Adrenal gland (tissue), 12 donors: ENCODE results near the gene ZC3H12D. TPM values are rescaled to one million over a fixed set of nuclear protein-coding genes. Genes with fewer than 3 reads are reported as not detected.
A peak's percentile ranks its signal among the peaks of the same experiment; 100 is the strongest.

Experiments used
- DNase-seq, 7 donors: peaks; one replicate each; pipeline ENCODE4 v3.0.0-alpha.2; 2019 to 2020
- H3K27ac ChIP-seq, 5 donors: fragments of 200-600 bp; sonication (generic) in 4 of 5; 1 replicate in 3 of 5; 2 replicates in 2 of 5; pipeline versions ENCODE4 v1.5.1 to v1.8.0; 2016 to 2020; ENCODE audit warnings: mild to moderate bottlenecking in 1 of 5
- H3K27me3 ChIP-seq: fragments of 200-600 bp; 2 replicates; pipeline ENCODE4 v1.8.0; 2021
- H3K36me3 ChIP-seq, 2 donors: fragments of 200-600 bp; replicated peaks in 1 of 2; 1 replicate in 1 of 2; 2 replicates in 1 of 2; pipeline versions ENCODE4 v1.5.1 to v1.8.0; 2018 to 2022
- H3K4me1 ChIP-seq, 2 donors: fragments of 200-600 bp; replicated peaks in 1 of 2; 1 replicate in 1 of 2; 2 replicates in 1 of 2; pipeline versions ENCODE4 v1.5.1 to v1.8.0; 2018 to 2021
- H3K4me3 ChIP-seq, 4 donors: fragments of 200-600 bp; sonication (generic) in 3 of 4; one replicate each; pipeline ENCODE4 v1.5.1; 2016 to 2018
- H3K9me3 ChIP-seq, 3 donors: fragments of 200-600 bp; sonication (generic) in 1 of 3; replicated peaks in 1 of 3; 1 replicate in 2 of 3; 2 replicates in 1 of 3; pipeline versions ENCODE4 v1.5.1 to v1.8.0; 2016 to 2021
- CTCF ChIP-seq, 6 experiments: fragments of 450-650 bp in 4 of 6; fragments of 200-600 bp in 2 of 6; sonication (generic) in 1 of 6; IDR thresholded peaks; 1 replicate in 5 of 6; 2 replicates in 1 of 6; pipeline versions ENCODE4 v1.5.1 to v1.8.0; 2016 to 2021; ENCODE audit warnings: antibody characterized with exemption in 6 of 6, mild to moderate bottlenecking in 2 of 6, moderate library complexity in 1 of 6
- POLR2A ChIP-seq, 2 donors: fragments of 450-650 bp; IDR thresholded peaks; one replicate each; pipeline ENCODE4 v1.6.1; 2017; ENCODE audit warnings: antibody characterized with exemption in 2 of 2, mild to moderate bottlenecking in 2 of 2, moderate library complexity in 1 of 2
- WGBS, 4 donors: extraction: QIAGEN DNeasy Blood & Tissue Kit in 2 of 4; methylation state at CpG; one replicate each; pipeline versions ENCODE4 v1.1.5 to v1.1.7; 2013 to 2017; 5-methylcytosine and 5-hydroxymethylcytosine counted together
- intact Hi-C, 2 donors: fragments of 100-400 bp; cut with DNase I; formaldehyde crosslinking; loops; one replicate each; pipeline versions ENCODE4 v1.14.1 to v1.15.0; 2022 to 2023
- polyA plus RNA-seq, 3 donors: library from polyadenylated mRNA; stranded (reverse); fragments of 200-250 nt in 2 of 3; fragments of 350-450 nt in 1 of 3; fragmentation: Illumina TruSeq in 1 of 3; extraction: RNeasy Lipid Tissue Mini Kit (QIAGEN cat#74804) in 1 of 3; gene quantifications; one replicate each; pipeline ENCODE4 v1.2.3, GENCODE V29; 2013 to 2014
- total RNA-seq, 9 donors: library from RNA; depleted of rRNA in 4 of 9; stranded (reverse); fragments of >200 nt in 4 of 9; fragments of 120-200 nt in 1 of 9; fragmentation: NEBNext Ultra II Directional in 1 of 9; extraction: Animal tissue kit (Norgen Biotek cat#: 25700) in 1 of 9; gene quantifications; one replicate each; pipeline versions ENCODE4 v1.1.0 to v1.2.4, GENCODE V29; 2013 to 2023
- donor health status: healthy with polysubstance abuse.
- donor health status: Bipolar disorder and iron deficiency.
- donor health status: DM: yes; HTN: yes; CAD: no.
- donor health status: DM: no; HTN: no; CAD: no.
- donor health status: DM: no; HTN: no; CAD: no.
- donor health status: DM: yes; HTN: yes; CAD: no.

Gene ZC3H12D
- total and polyA plus RNA-seq, 12 donors, result 0.44 to 12.0 (median 1.8) TPM

GRCh38 chr6:149443411-149444181 is 41.2 kb downstream of the ZC3H12D start:
- H3K36me3 ChIP-seq, result no peaks in the 10 kb centered on the region
- H3K4me3 ChIP-seq, result no peak overlapping the region
- intact Hi-C loops, result no loop called here
- no peaks in the 10 kb centered on the region for H3K27me3 ChIP-seq
- no peaks in the 10 kb centered on the region for H3K9me3 ChIP-seq
- H3K27ac ChIP-seq, result no peak overlapping the region
- TF ChIP-seq POLR2A (IDR thresholded peaks at IDR 0.05), result no peak
- no peak for TF ChIP-seq CTCF (IDR thresholded peaks at IDR 0.05)
- peak in 1 of 7 donors; percentile 11 for DNase-seq
- WGBS, 4 donors, result 60 to 72% (median 64%) methylated on average over 8 of the region's 8 CpGs
- H3K4me1 ChIP-seq, result peaks cover 0 to 14% of the 10 kb centered on the region in 2 donors

GRCh38 chr6:149441740-149442139 is 43.1 kb downstream of the ZC3H12D start:
- intact Hi-C loops, result no loop called here
- no peaks in the 10 kb centered on the region for H3K36me3 ChIP-seq
- H3K4me3 ChIP-seq, result no peak overlapping the region
- 62 to 73% (median 67%) methylated on average over 3 to 9 of the region's 9 CpGs for WGBS, 4 donors
- no peak for DNase-seq
- H3K27ac ChIP-seq, result no peak overlapping the region
- TF ChIP-seq POLR2A (IDR thresholded peaks at IDR 0.05) (no peak), CTCF (IDR thresholded peaks at IDR 0.05) (no peak)
- H3K4me1 ChIP-seq, result peaks cover 0 to 14% of the 10 kb centered on the region in 2 donors
- H3K27me3 ChIP-seq, result no peaks in the 10 kb centered on the region
- H3K9me3 ChIP-seq, result no peaks in the 10 kb centered on the region

- 53 to 63% (median 56%) methylated on average over 8 to 16 of the region's 16 CpGs for WGBS, 4 donors
- peak in 5 of 7 donors; percentile 42 to 68 (median 46) for DNase-seq
- H3K9me3 ChIP-seq, result no peaks in the 10 kb centered on the region
- no peak for TF ChIP-seq CTCF (IDR thresholded peaks at IDR 0.05)
- no peak for TF ChIP-seq POLR2A (IDR thresholded peaks at IDR 0.05)
- H3K27ac ChIP-seq, result no peak overlapping the region
- intact Hi-C loops, result no loop called here
- H3K36me3 ChIP-seq, result no peaks in the 10 kb centered on the region
- H3K4me3 ChIP-seq, result no peak overlapping the region
- no peaks in the 10 kb centered on the region for H3K27me3 ChIP-seq
- peaks cover 0 to 14% of the 10 kb centered on the region in 2 donors for H3K4me1 ChIP-seq
Measured at GRCh38 chr6:149440735-149441671, 43.8 kb downstream of the ZC3H12D start.

- Histone ChIP-seq H3K9me3 (no peaks in the 10 kb centered on the region), H3K4me1 (peaks cover 0 to 14% of the 10 kb centered on the region in 2 donors), H3K27me3 (no peaks in the 10 kb centered on the region), H3K4me3 (no peak overlapping the region), H3K27ac (no peak overlapping the region), H3K36me3 (no peaks in the 10 kb centered on the region)
- DNase-seq, result peak in 1 of 7 donors; percentile 11
- no peak for TF ChIP-seq POLR2A (IDR thresholded peaks at IDR 0.05)
- TF ChIP-seq CTCF (IDR thresholded peaks at IDR 0.05), result no peak
- 84 to 92% (median 85%) methylated on average over 1 of the region's 1 CpG for WGBS, 4 donors
- intact Hi-C loops, result no loop called here
Measured at GRCh38 chr6:149439626-149440025, 45.2 kb downstream of the ZC3H12D start.
